ENCODE results near the gene LYSET. TPM values are rescaled to one million over a fixed set of nuclear protein-coding genes. Genes with fewer than 3 reads are reported as not detected.
A peak's percentile ranks its signal among the peaks of the same experiment; 100 is the strongest.
"Not testable (repeated sequence)": the region's sequence is repeated elsewhere in the genome, so short reads cannot be mapped to it uniquely, and the experiment has no call there.

Gene LYSET, protein sequence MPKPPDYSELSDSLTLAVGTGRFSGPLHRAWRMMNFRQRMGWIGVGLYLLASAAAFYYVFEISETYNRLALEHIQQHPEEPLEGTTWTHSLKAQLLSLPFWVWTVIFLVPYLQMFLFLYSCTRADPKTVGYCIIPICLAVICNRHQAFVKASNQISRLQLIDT
- total RNA-seq (ENCODE audit: unreplicated experiment): 13.6 TPM
- long read RNA-seq, partial matches to known transcripts: 0 of 3 reads
- long read RNA-seq, other reads (novel, unspliced or antisense): 0 of 3 reads

DNA sequence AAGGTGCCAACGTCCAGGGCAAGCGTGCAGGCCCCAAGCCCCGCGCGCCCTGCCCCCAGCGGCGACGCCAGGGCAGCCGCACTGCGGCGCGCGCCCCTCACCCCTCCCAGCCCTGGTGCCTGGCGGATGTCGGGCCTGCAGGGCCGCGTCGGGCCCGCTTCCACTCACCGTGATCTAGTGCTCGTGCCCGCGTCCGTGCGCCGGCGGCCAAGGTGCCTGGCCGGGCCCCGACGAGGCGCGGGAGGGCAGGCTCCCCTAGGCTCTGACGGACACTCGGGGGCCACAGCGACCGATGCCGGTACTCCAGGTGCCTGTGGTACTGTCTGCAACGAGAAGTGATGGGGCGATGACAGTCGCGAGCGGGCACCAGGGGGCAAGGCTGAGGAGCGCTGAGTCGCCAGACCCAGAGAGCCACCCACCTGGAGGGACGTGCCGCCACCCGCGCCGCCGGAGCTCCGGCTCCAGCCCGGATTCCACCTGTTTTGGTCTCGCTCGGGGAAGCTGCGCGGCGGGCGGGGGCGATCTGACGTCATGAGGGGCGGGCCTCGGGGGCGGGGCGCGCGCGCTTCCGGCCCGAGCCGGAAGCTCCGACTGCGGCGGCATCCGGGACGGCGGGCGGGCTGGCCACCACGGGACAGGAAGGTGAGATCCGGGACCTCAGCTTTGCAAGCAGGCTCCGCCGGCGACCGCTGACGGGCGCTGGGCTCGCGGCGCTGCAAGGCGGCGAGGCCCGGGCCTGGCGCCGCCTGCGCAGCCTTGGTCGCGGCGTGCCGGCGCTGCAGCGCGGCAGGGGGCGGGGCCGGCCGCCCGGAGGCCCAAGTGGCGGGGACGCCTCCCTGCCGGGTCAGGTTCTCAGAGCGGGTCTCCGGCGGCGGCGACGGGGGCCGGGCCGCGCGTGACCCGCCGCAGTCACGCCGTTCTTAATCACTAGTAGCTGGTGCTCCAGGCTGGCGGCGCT lies at the start of gene LYSET, which contains the start of gene MOAP1:
Gene LYSET, plus strand, starts transcription at position 927 of the 958 bp plus-strand sequence. CDS start 89 bp downstream, outside the sequence.
Gene MOAP1, minus strand, starts transcription at position 507 of the 958 bp plus-strand sequence. CDS start 655 bp downstream, outside the sequence.
- Mint-ChIP-seq H3K4me1 (ENCODE audit: unreplicated experiment) (peaks cover 19% of the 10 kb centered on the region), H3K4me3 (ENCODE audit: unreplicated experiment) (peak within 1 kb of the TSS; percentile 98)
- peak; percentile 90 for DNase-seq (ENCODE audit: low spot score)

DNA sequence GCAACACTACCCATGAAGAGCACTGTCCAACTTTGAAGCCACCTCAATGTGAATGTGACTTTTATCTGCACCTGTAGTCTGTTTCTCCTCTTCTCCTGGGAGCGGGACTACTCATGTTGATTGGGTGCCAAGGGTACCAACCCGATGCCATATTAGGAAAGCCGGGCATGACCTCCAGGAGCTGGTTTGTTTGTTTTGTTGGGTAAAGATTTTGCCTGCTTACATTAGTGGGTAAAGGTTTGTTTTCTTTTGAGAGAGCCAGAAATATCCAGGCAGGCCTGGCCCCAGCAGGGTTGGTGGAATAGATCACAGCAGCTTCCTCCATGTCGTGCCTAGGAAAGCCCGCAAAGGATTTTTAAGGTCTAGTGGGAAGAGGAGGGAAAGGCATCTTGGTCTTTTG lies 49.7 kb upstream of the LYSET start:
- H3K4me1 Mint-ChIP-seq (ENCODE audit: unreplicated experiment): no peaks in the 10 kb centered on the region

More for the DNA sequence above, at the start of gene LYSET, which contains the start of gene MOAP1:
- H3K27ac Mint-ChIP-seq (ENCODE audit: unreplicated experiment): peak within 1 kb of the TSS; percentile 96
- peaks cover 5% of the 10 kb centered on the region for H3K27me3 Mint-ChIP-seq (ENCODE audit: unreplicated experiment)
- peak; percentile 18 for TF ChIP-seq CTCF (IDR thresholded peaks at IDR 0.05; ENCODE audit: unreplicated experiment)
- no peaks in the 10 kb centered on the region for H3K36me3 Mint-ChIP-seq (ENCODE audit: low read depth, unreplicated experiment)
- no peaks in the 10 kb centered on the region for H3K9me3 Mint-ChIP-seq (ENCODE audit: unreplicated experiment)

DNA sequence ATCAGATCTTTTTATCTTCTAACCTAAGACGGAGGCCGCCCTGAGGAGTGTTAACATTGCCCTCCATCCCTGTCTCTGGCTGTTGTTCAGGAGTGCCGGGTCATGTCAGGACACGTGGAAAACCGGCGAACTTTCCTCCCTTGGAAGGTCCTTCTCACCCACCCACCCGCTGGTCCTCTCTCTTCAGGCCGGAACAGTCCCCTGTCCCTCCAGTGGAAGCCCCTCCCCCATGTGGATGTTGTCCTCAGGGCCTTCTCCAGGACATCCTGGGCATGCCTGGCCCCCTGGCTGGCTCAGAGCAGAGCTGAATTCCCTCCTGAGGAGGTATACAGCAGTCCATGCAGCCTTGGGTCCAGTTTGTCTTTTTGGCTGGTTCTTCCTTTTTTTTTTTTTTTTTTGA lies 49.1 kb upstream of the LYSET start:
- Mint-ChIP-seq H3K27ac (ENCODE audit: unreplicated experiment) (no peak overlapping the region), H3K27me3 (ENCODE audit: unreplicated experiment) (no peaks in the 10 kb centered on the region)

More for the DNA sequence above, 49.7 kb upstream of the LYSET start:
- no peaks in the 10 kb centered on the region for H3K27me3 Mint-ChIP-seq (ENCODE audit: unreplicated experiment)
- TF ChIP-seq CTCF (IDR thresholded peaks at IDR 0.05; ENCODE audit: unreplicated experiment): no peak
- DNase-seq (ENCODE audit: low spot score): no peak
- H3K4me3 Mint-ChIP-seq (ENCODE audit: unreplicated experiment): no peak overlapping the region
- H3K36me3 Mint-ChIP-seq (ENCODE audit: low read depth, unreplicated experiment): no peaks in the 10 kb centered on the region
- no peak overlapping the region for H3K27ac Mint-ChIP-seq (ENCODE audit: unreplicated experiment)
- no peaks in the 10 kb centered on the region for H3K9me3 Mint-ChIP-seq (ENCODE audit: unreplicated experiment)

GRCh38 chr14:93136508-93136907 lies 48.6 kb upstream of the LYSET start:
- H3K9me3 Mint-ChIP-seq (ENCODE audit: unreplicated experiment); H3K27me3 Mint-ChIP-seq (ENCODE audit: unreplicated experiment); H3K36me3 Mint-ChIP-seq (ENCODE audit: low read depth, unreplicated experiment); H3K4me1 Mint-ChIP-seq (ENCODE audit: unreplicated experiment); H3K4me3 Mint-ChIP-seq (ENCODE audit: unreplicated experiment); H3K27ac Mint-ChIP-seq (ENCODE audit: unreplicated experiment); DNase-seq (ENCODE audit: low spot score): not testable (repeated sequence)

More for the DNA sequence above, 49.1 kb upstream of the LYSET start:
- no peak for TF ChIP-seq CTCF (IDR thresholded peaks at IDR 0.05; ENCODE audit: unreplicated experiment)
- Mint-ChIP-seq H3K9me3 (ENCODE audit: unreplicated experiment) (no peaks in the 10 kb centered on the region), H3K4me3 (ENCODE audit: unreplicated experiment) (no peak overlapping the region), H3K4me1 (ENCODE audit: unreplicated experiment) (no peaks in the 10 kb centered on the region), H3K36me3 (ENCODE audit: low read depth, unreplicated experiment) (no peaks in the 10 kb centered on the region)
- DNase-seq (ENCODE audit: low spot score): no peak

- TF ChIP-seq CTCF (IDR thresholded peaks at IDR 0.05; ENCODE audit: unreplicated experiment): no peak
- Mint-ChIP-seq H3K4me3 (ENCODE audit: unreplicated experiment) (no peak overlapping the region), H3K4me1 (ENCODE audit: unreplicated experiment) (no peaks in the 10 kb centered on the region), H3K36me3 (ENCODE audit: low read depth, unreplicated experiment) (no peaks in the 10 kb centered on the region), H3K27me3 (ENCODE audit: unreplicated experiment) (no peaks in the 10 kb centered on the region), H3K9me3 (ENCODE audit: unreplicated experiment) (no peaks in the 10 kb centered on the region), H3K27ac (ENCODE audit: unreplicated experiment) (no peak overlapping the region)
- DNase-seq (ENCODE audit: low spot score): no peak
These were observed 47.3 kb upstream of the LYSET start for GRCh38 chr14:93137864-93138263.

Measured in endothelial cell (in vitro differentiated cells).